Central memory CD8-positive, alpha-beta T cell (primary cell): ENCODE data around the gene PCSK9.
"Not testable (repeated sequence)": the region's sequence is repeated elsewhere in the genome, so short reads cannot be mapped to it uniquely, and the experiment has no call there.

Experiments used
- ATAC-seq: fragments of 150-1000 bp; cut with Tn5 transposase; replicated peaks from 2 replicates; pipeline ENCODE4 v1.10.0; 2022; ENCODE audit warnings: mild to moderate bottlenecking, moderate FRiP score, moderate number of reproducible peaks; ENCODE audit not compliant: poor library complexity, severe bottlenecking; ENCODE audit errors: extremely low read depth
- DNase-seq, 2 donors: peaks; one replicate each; pipeline ENCODE4 v3.0.0; 2021; ENCODE audit warnings: low spot score in 2 of 2
- H3K27ac Mint-ChIP-seq: one replicate; pipeline ENCODE4 v1.8.0; 2022; ENCODE audit warnings: low read depth, mild to moderate bottlenecking, moderate library complexity, mixed read lengths
- H3K27me3 Mint-ChIP-seq: one replicate; pipeline ENCODE4 v1.8.0; 2022; ENCODE audit warnings: mixed read lengths
- H3K36me3 Mint-ChIP-seq: one replicate; pipeline ENCODE4 v1.8.0; 2022; ENCODE audit warnings: mild to moderate bottlenecking, moderate library complexity, mixed read lengths; ENCODE audit not compliant: insufficient read depth
- H3K4me1 Mint-ChIP-seq: one replicate; pipeline ENCODE4 v1.8.0; 2022; ENCODE audit warnings: mixed read lengths
- H3K4me3 Mint-ChIP-seq: one replicate; pipeline ENCODE4 v1.8.0; 2022; ENCODE audit warnings: mild to moderate bottlenecking, moderate library complexity, mixed read lengths
- H3K9me3 Mint-ChIP-seq: one replicate; pipeline ENCODE4 v1.8.0; 2022; ENCODE audit warnings: mixed read lengths

The PCSK9 gene

GRCh38 chr1:55015731-55016620 is 23.4 kb upstream of the PCSK9 start:
- Mint-ChIP-seq H3K4me3 (no peak overlapping the region), H3K4me1 (no peaks in the 10 kb centered on the region), H3K9me3 (no peaks in the 10 kb centered on the region), H3K36me3 (no peaks in the 10 kb centered on the region), H3K27ac (no peak overlapping the region), H3K27me3 (peaks cover 65% of the 10 kb centered on the region)
- no peak for ATAC-seq
- DNase-seq, result no peak

- Mint-ChIP-seq H3K27ac (no peak overlapping the region), H3K4me1 (no peaks in the 10 kb centered on the region), H3K36me3 (no peaks in the 10 kb centered on the region), H3K9me3 (no peaks in the 10 kb centered on the region), H3K27me3 (peaks cover 55% of the 10 kb centered on the region), H3K4me3 (no peak overlapping the region)
- no peak for DNase-seq
- ATAC-seq, result no peak
Measured at GRCh38 chr1:55018395-55018794, 21.0 kb upstream of the PCSK9 start.

- peaks cover 6% of the 10 kb centered on the region for H3K4me1 Mint-ChIP-seq
Measured at GRCh38 chr1:55021942-55022546, 17.3 kb upstream of the PCSK9 start.

GRCh38 chr1:55024163-55024562 is 15.2 kb upstream of the PCSK9 start:
- not testable (repeated sequence) for H3K27ac Mint-ChIP-seq, H3K4me3 Mint-ChIP-seq, H3K9me3 Mint-ChIP-seq, H3K36me3 Mint-ChIP-seq, ATAC-seq, DNase-seq, H3K4me1 Mint-ChIP-seq
- peaks cover 35% of the 10 kb centered on the region for H3K27me3 Mint-ChIP-seq

More at GRCh38 chr1:55021942-55022546, 17.3 kb upstream of the PCSK9 start:
- ATAC-seq (peak; percentile 78), DNase-seq (peak; percentile 31 to 42)
- H3K4me3 Mint-ChIP-seq, result no peak overlapping the region
- H3K27me3 Mint-ChIP-seq, result peaks cover 44% of the 10 kb centered on the region
- H3K9me3 Mint-ChIP-seq, result no peaks in the 10 kb centered on the region
- no peak overlapping the region for H3K27ac Mint-ChIP-seq
- no peaks in the 10 kb centered on the region for H3K36me3 Mint-ChIP-seq

- not testable (repeated sequence) for H3K27ac Mint-ChIP-seq, H3K4me3 Mint-ChIP-seq, ATAC-seq, H3K36me3 Mint-ChIP-seq, H3K4me1 Mint-ChIP-seq, H3K9me3 Mint-ChIP-seq, DNase-seq
- peaks cover 43% of the 10 kb centered on the region for H3K27me3 Mint-ChIP-seq
Measured at GRCh38 chr1:55026682-55027081, 12.7 kb upstream of the PCSK9 start.

- peaks cover 68% of the 10 kb centered on the region for H3K27me3 Mint-ChIP-seq
- not testable (repeated sequence) for ATAC-seq, DNase-seq, H3K9me3 Mint-ChIP-seq, H3K36me3 Mint-ChIP-seq, H3K4me1 Mint-ChIP-seq, H3K27ac Mint-ChIP-seq, H3K4me3 Mint-ChIP-seq
Measured at GRCh38 chr1:55031098-55031497, 8.2 kb upstream of the PCSK9 start.

- Mint-ChIP-seq H3K4me3 (no peak overlapping the region), H3K4me1 (no peaks in the 10 kb centered on the region), H3K27ac (no peak overlapping the region), H3K27me3 (peaks cover 90% of the 10 kb centered on the region), H3K36me3 (no peaks in the 10 kb centered on the region), H3K9me3 (no peaks in the 10 kb centered on the region)
- DNase-seq, result no peak
- no peak for ATAC-seq
Measured at GRCh38 chr1:55033265-55033614, 6.1 kb upstream of the PCSK9 start.

GRCh38 chr1:55034476-55035133 is 4.7 kb upstream of the PCSK9 start:
- H3K4me1 Mint-ChIP-seq, result no peaks in the 10 kb centered on the region
- no peak overlapping the region for H3K4me3 Mint-ChIP-seq
- DNase-seq (no peak), ATAC-seq (no peak)
- no peaks in the 10 kb centered on the region for H3K36me3 Mint-ChIP-seq
- H3K27ac Mint-ChIP-seq, result no peak overlapping the region
- H3K27me3 Mint-ChIP-seq, result peaks cover 95% of the 10 kb centered on the region
- no peaks in the 10 kb centered on the region for H3K9me3 Mint-ChIP-seq

GRCh38 chr1:55035904-55036303 is 3.4 kb upstream of the PCSK9 start:
- no peak overlapping the region for H3K4me3 Mint-ChIP-seq
- ATAC-seq (no peak), DNase-seq (no peak)
- no peaks in the 10 kb centered on the region for H3K4me1 Mint-ChIP-seq
- no peaks in the 10 kb centered on the region for H3K9me3 Mint-ChIP-seq
- H3K27ac Mint-ChIP-seq, result no peak overlapping the region
- H3K36me3 Mint-ChIP-seq, result no peaks in the 10 kb centered on the region
- H3K27me3 Mint-ChIP-seq, result peaks cover 95% of the 10 kb centered on the region

GRCh38 chr1:55037733-55038551 is 1.4 kb upstream of the PCSK9 start:
- H3K27me3 Mint-ChIP-seq, result peaks cover 96% of the 10 kb centered on the region
- H3K9me3 Mint-ChIP-seq, result no peaks in the 10 kb centered on the region
- DNase-seq, result no peak
- H3K4me1 Mint-ChIP-seq, result no peaks in the 10 kb centered on the region
- H3K27ac Mint-ChIP-seq, result no peak overlapping the region
- no peak for ATAC-seq
- H3K36me3 Mint-ChIP-seq, result no peaks in the 10 kb centered on the region
- no peak overlapping the region for H3K4me3 Mint-ChIP-seq

- no peak overlapping the region for H3K27ac Mint-ChIP-seq
- H3K36me3 Mint-ChIP-seq, result no peaks in the 10 kb centered on the region
- H3K9me3 Mint-ChIP-seq, result no peaks in the 10 kb centered on the region
- H3K4me1 Mint-ChIP-seq, result no peaks in the 10 kb centered on the region
- ATAC-seq (no peak), DNase-seq (no peak)
- no peak overlapping the region for H3K4me3 Mint-ChIP-seq
- H3K27me3 Mint-ChIP-seq, result peaks cover 90% of the 10 kb centered on the region
Measured at GRCh38 chr1:55038552-55038838, 853 bp upstream of the PCSK9 start.

GRCh38 chr1:55038974-55039341 is 390 bp upstream of the PCSK9 start:
- Mint-ChIP-seq H3K4me3 (no peak overlapping the region), H3K27ac (no peak overlapping the region), H3K9me3 (no peaks in the 10 kb centered on the region), H3K36me3 (no peaks in the 10 kb centered on the region), H3K4me1 (no peaks in the 10 kb centered on the region), H3K27me3 (peaks cover 86% of the 10 kb centered on the region)
- DNase-seq (no peak), ATAC-seq (no peak)
